Stomach (tissue), 9 donors: ENCODE data around the gene HNRNPR. TPM values are rescaled to one million over a fixed set of nuclear protein-coding genes. Genes with fewer than 3 reads are reported as not detected.
"Not testable (repeated sequence)": the region's sequence is repeated elsewhere in the genome, so short reads cannot be mapped to it uniquely, and the experiment has no call there.

ENCODE experiments used
- DNase-seq, 2 donors: peaks; one replicate each; pipeline versions ENCODE4 v3.0.0 to v3.0.0-alpha.2; 2013 to 2019
- H3K27ac ChIP-seq, 5 donors: fragments of 200-600 bp in 4 of 5; sonication (generic) in 4 of 5; one replicate each; pipeline ENCODE4 v1.5.1; 2013 to 2019; ENCODE audit warnings: mild to moderate bottlenecking in 1 of 5, moderate library complexity in 1 of 5
- H3K27me3 ChIP-seq, 3 donors: fragments of 200-600 bp; sonication (generic); one replicate each; pipeline ENCODE4 v1.5.1; 2017 to 2019; ENCODE audit warnings: mixed run types in 1 of 3
- H3K36me3 ChIP-seq, 4 donors: fragments of 200-600 bp; sonication (generic); 1 replicate in 3 of 4; 2 replicates in 1 of 4; pipeline ENCODE4 v1.5.1; 2016 to 2019
- H3K4me1 ChIP-seq, 4 donors: fragments of 200-600 bp; sonication (generic); one replicate each; pipeline ENCODE4 v1.5.1; 2016 to 2019
- H3K4me3 ChIP-seq, 4 donors: fragments of 200-600 bp; sonication (generic) in 3 of 4; one replicate each; pipeline ENCODE4 v1.5.1; 2016 to 2019; ENCODE audit warnings: mild to moderate bottlenecking in 1 of 4
- H3K9me3 ChIP-seq, 4 donors: fragments of 200-600 bp; sonication (generic); one replicate each; pipeline ENCODE4 v1.5.1; 2016 to 2019
- EP300 ChIP-seq: sonication (generic); formaldehyde crosslinking; IDR thresholded peaks from one replicate; pipeline ENCODE4 v1.6.1; 2017; ENCODE audit warnings: antibody characterized with exemption
- POLR2A ChIP-seq, 4 donors: fragments of 450-650 bp; IDR thresholded peaks; one replicate each; pipeline ENCODE4 v1.6.1; 2016; ENCODE audit warnings: antibody characterized with exemption in 4 of 4, control low read depth in 2 of 4, mild to moderate bottlenecking in 1 of 4, moderate library complexity in 1 of 4
- POLR2AphosphoS5 ChIP-seq, 3 donors: sonication (generic); formaldehyde crosslinking; IDR thresholded peaks; one replicate each; pipeline ENCODE4 v1.6.1; 2016; ENCODE audit warnings: antibody characterized with exemption in 3 of 3
- WGBS, 5 donors: extraction: QIAGEN DNeasy Blood & Tissue Kit in 3 of 5; methylation state at CpG; one replicate each; pipeline versions ENCODE4 v1.1.5 to v1.1.7; 2013 to 2018; 5-methylcytosine and 5-hydroxymethylcytosine counted together
- intact Hi-C: fragments of 100-400 bp; cut with DNase I; formaldehyde crosslinking; loops from one replicate; pipeline ENCODE4 v1.15.1; 2023; ENCODE audit warnings: low total_unique reads
- polyA plus RNA-seq, 3 donors: library from polyadenylated mRNA; stranded (reverse); fragments of 200-250 nt; gene quantifications; one replicate each; pipeline ENCODE4 v1.2.3, GENCODE V29; 2013
- total RNA-seq, 5 donors: library from RNA; depleted of rRNA; stranded (reverse); fragments of >200 nt; gene quantifications; one replicate each; pipeline versions ENCODE4 v1.1.0 to v1.2.3, GENCODE V29; 2014 to 2016
- TF ChIP-seq, protein P1 (sequence below), 7 experiments: fragments of 450-650 bp in 4 of 7; fragments of 200-600 bp in 3 of 7; sonication (generic) in 3 of 7; IDR thresholded peaks; one replicate each; pipeline ENCODE4 v1.5.1; 2016 to 2019; ENCODE audit warnings: antibody characterized with exemption in 7 of 7, control low read depth in 2 of 7, mild to moderate bottlenecking in 1 of 7
- donor health status: healthy with polysubstance abuse.
- donor health status: Bipolar disorder and iron deficiency.
- donor health status: healthy.

The HNRNPR gene
- total and polyA plus RNA-seq, 8 donors, result 27.8 to 182 (median 49.6) TPM

DNA sequence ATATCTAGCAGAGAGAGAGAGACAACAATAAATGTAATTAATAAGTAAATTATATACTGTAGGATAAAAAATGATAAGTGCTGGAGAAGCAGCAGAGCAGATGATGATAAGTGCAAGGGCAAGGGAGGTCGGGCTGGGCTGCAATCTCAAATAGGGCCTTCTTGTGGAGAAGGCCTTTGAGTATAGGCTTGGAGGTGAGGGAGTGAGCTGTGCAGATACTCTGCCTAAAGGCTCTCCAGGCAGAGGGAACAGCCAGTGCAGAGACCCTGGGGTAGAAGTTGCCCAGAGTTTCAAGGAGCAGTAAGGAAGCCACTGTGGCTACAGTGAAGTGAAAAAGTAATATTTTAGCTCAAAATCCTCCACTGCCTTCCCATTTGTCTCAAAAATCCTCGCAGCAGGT is 67.6 kb downstream of the HNRNPR start:
- WGBS, 5 donors, result 72 to 93% (median 84%) methylated on average over 2 of the region's 2 CpGs
- peaks cover 0 to 23% (median 0%) of the 10 kb centered on the region in 3 donors for H3K27me3 ChIP-seq
- H3K4me3 ChIP-seq, result no peak overlapping the region
- no peak overlapping the region for H3K27ac ChIP-seq
- DNase-seq, result no peak
- peaks cover 0 to 20% (median 16%) of the 10 kb centered on the region in 4 donors for H3K36me3 ChIP-seq
- TF ChIP-seq POLR2A (IDR thresholded peaks at IDR 0.05), result no peak
- TF ChIP-seq, protein P1, sequence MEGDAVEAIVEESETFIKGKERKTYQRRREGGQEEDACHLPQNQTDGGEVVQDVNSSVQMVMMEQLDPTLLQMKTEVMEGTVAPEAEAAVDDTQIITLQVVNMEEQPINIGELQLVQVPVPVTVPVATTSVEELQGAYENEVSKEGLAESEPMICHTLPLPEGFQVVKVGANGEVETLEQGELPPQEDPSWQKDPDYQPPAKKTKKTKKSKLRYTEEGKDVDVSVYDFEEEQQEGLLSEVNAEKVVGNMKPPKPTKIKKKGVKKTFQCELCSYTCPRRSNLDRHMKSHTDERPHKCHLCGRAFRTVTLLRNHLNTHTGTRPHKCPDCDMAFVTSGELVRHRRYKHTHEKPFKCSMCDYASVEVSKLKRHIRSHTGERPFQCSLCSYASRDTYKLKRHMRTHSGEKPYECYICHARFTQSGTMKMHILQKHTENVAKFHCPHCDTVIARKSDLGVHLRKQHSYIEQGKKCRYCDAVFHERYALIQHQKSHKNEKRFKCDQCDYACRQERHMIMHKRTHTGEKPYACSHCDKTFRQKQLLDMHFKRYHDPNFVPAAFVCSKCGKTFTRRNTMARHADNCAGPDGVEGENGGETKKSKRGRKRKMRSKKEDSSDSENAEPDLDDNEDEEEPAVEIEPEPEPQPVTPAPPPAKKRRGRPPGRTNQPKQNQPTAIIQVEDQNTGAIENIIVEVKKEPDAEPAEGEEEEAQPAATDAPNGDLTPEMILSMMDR (IDR thresholded peaks at IDR 0.05), result no peak
- no peak for TF ChIP-seq POLR2AphosphoS5 (IDR thresholded peaks at IDR 0.05)
- TF ChIP-seq EP300, result no peak
- intact Hi-C loops, result no loop called here
- H3K9me3 ChIP-seq, result no peaks in the 10 kb centered on the region
- H3K4me1 ChIP-seq, result peaks cover 0 to 7% (median 0%) of the 10 kb centered on the region in 4 donors

DNA sequence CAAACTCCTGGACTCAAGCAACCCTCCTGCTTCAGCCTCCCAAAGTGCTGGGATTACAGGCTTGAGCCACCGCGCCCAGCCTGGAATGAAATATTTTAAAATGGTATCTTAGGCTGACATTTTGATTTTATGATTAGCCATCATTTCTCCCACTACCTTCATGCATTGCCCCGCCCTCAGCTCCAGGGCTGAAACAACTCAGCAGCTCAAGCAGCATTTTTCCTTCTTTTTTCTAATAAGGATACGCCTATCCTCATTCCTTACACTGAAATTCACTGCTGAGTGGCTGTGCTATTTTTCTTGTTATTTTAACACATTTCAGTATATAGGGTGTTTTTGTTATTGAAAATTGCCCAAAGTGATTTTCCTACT is 70.0 kb downstream of the HNRNPR start:
- intact Hi-C loops, result no loop called here
- DNase-seq, result no peak
- H3K9me3 ChIP-seq, result no peaks in the 10 kb centered on the region
- peaks cover 0 to 41% (median 0%) of the 10 kb centered on the region in 3 donors for H3K27me3 ChIP-seq
- 74 to 95% (median 92%) methylated on average over 4 of the region's 4 CpGs for WGBS, 5 donors
- no peaks in the 10 kb centered on the region for H3K36me3 ChIP-seq
- H3K4me3 ChIP-seq, result no peak overlapping the region
- peaks cover 0 to 3% (median 0%) of the 10 kb centered on the region in 4 donors for H3K4me1 ChIP-seq
- TF ChIP-seq POLR2AphosphoS5 (IDR thresholded peaks at IDR 0.05), result no peak
- TF ChIP-seq EP300, result no peak
- TF ChIP-seq, protein P1 (IDR thresholded peaks at IDR 0.05), result no peak
- TF ChIP-seq POLR2A (IDR thresholded peaks at IDR 0.05), result no peak
- H3K27ac ChIP-seq, result no peak overlapping the region

DNA sequence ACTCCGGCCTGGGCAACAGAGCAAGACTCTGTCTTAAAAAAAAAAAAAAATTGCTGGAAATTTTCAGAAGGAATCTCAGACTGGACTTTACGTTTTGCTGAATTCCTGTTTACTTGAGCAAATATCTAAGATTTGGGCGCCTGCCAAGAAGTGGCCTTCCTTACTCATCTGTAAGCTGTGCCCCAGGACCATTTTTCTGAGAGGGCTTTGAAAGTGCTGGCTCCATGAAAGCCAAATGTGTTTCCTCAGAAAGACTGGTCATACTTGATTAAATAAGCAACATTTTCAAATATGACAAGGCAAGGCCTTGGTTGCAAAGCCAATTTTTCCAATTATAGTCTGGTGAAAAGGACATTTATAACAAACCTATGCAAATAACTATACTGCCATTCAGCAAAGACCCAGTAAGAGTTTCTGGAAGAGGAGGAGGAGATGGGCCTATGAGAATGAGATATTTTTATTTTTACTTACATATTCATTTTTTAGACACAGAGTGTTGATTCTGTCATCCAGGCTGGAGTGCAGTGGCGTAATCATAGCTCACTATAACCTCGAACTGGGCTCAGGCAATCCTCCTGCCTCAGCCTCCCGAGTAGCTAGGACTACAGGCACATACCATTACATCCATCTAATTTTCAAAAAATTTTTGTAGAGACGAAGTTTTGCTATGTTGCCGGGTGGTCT is 70.5 kb downstream of the HNRNPR start:
- H3K4me3 ChIP-seq, result no peak overlapping the region
- WGBS, 5 donors, result 70 to 76% (median 76%) methylated on average over 8 of the region's 8 CpGs
- intact Hi-C loops, result no loop called here
- no peaks in the 10 kb centered on the region for H3K36me3 ChIP-seq
- H3K4me1 ChIP-seq, result no peaks in the 10 kb centered on the region
- no peak overlapping the region for H3K27ac ChIP-seq
- TF ChIP-seq POLR2A (IDR thresholded peaks at IDR 0.05), result no peak
- no peak for TF ChIP-seq EP300
- no peak for TF ChIP-seq POLR2AphosphoS5 (IDR thresholded peaks at IDR 0.05)
- TF ChIP-seq, protein P1 (IDR thresholded peaks at IDR 0.05), result no peak
- peaks cover 0 to 41% (median 0%) of the 10 kb centered on the region in 3 donors for H3K27me3 ChIP-seq
- DNase-seq, result peak in 1 of 2 donors; percentile 47
- H3K9me3 ChIP-seq, result no peaks in the 10 kb centered on the region

DNA sequence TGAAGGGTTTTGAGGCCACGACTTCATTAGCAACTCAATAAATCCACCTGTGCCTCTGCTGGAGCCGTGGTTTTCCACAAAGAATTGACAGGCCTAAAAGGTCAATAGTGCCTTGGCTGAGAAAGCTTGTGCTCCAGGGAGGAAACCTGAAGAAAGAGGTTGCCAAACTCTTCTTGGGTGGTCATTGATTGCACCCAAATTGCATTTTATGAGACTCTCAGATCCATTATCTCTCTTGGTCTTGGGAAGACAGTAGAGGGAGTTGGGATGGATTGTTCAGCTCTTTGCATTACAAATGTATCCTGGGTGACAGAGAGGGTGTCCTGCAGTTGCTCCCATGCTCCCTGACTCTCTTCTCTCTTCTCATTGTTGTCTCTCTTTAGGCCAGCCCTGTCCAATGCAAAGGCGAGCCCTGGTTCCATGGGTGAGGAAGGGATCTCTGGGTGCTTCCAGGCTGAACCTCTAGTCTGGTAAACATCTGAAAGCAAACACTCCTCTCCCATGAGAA is 80.7 kb downstream of the HNRNPR start:
- no peak overlapping the region for H3K27ac ChIP-seq
- no peaks in the 10 kb centered on the region for H3K36me3 ChIP-seq
- no peak for DNase-seq
- no peaks in the 10 kb centered on the region for H3K4me1 ChIP-seq
- no peaks in the 10 kb centered on the region for H3K27me3 ChIP-seq
- no peak overlapping the region for H3K4me3 ChIP-seq
- no peaks in the 10 kb centered on the region for H3K9me3 ChIP-seq
- intact Hi-C loops, result no loop called here
- WGBS, 5 donors, result 53 to 77% (median 64%) methylated on average over 3 of the region's 3 CpGs
- TF ChIP-seq POLR2AphosphoS5 (IDR thresholded peaks at IDR 0.05) (no peak), POLR2A (IDR thresholded peaks at IDR 0.05) (no peak), EP300 (no peak)
- TF ChIP-seq, protein P1 (IDR thresholded peaks at IDR 0.05), result no peak

DNA sequence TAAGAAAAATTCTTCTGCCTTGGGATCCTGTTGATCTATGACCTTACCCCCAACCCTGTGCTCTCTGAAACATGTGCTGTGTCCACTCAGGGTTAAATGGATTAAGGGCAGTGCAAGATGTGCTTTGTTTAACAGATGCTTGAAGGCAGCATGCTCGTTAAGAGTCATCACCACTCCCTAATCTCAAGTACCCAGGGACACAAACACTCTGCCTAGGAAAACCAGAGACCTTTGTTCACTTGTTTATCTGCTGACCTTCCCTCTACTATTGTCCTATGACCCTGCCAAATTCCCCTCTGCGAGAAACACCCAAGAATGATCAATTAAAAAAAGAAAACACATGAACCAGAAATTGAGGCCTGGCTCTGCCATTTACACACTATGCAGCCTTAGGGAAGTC is 86.0 kb downstream of the HNRNPR start:
- H3K9me3 ChIP-seq, H3K27me3 ChIP-seq, H3K4me1 ChIP-seq, DNase-seq, H3K36me3 ChIP-seq, H3K4me3 ChIP-seq, H3K27ac ChIP-seq, intact Hi-C loops: not testable (repeated sequence)
- WGBS, 5 donors, result 29 to 80% (median 40%) methylated on average over 1 to 2 of the region's 2 CpGs

DNA sequence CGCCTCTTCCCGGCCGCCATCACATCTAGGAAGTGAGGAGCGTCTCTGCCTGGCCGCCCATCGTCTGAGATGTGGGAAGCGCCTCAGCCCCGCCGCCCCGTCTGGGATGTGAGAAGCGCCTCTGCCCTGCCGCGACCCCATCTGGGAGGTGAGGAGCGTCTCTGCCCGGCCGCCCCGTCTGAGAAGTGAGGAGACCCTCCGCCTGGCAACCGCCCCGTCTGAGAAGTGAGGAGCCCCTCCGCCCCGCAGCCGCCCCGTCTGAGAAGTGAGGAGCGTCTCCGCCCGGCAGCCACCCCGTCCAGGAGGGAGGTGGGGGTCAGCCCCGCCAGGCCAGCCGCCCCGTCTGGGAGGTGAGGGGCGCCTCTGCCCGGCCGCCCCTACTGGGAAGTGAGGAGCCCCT is 86.7 kb downstream of the HNRNPR start:
- 93 to 95% (median 94%) methylated on average over 18 to 34 of the region's 34 CpGs; no CpG with 5 or more reads in 1 of the 5 donors for WGBS, 5 donors

More for the DNA sequence above, 86.7 kb downstream of the HNRNPR start:
- H3K9me3 ChIP-seq, DNase-seq, H3K4me3 ChIP-seq, intact Hi-C loops, H3K36me3 ChIP-seq, H3K27me3 ChIP-seq, H3K4me1 ChIP-seq, H3K27ac ChIP-seq: not testable (repeated sequence)
